CD8-positive, alpha-beta memory T cell (primary cell): ENCODE results near the gene GNPTG. TPM values are rescaled to one million over a fixed set of nuclear protein-coding genes. Genes with fewer than 3 reads are reported as not detected.

ENCODE experiments used
- CTCF ChIA-PET: fragments of 350-600 bp; sonication (Branson Sonifier 250); formaldehyde crosslinking; loops from one replicate; lab custom pipeline; 2021; ENCODE audit warnings: antibody characterized with exemption; lab: Charles Lee
- POLR2A ChIA-PET: fragments of 350-600 bp; sonication (Branson Sonifier 250); formaldehyde crosslinking; loops from one replicate; lab custom pipeline; 2021; ENCODE audit warnings: antibody characterized with exemption; lab: Charles Lee
- DNase-seq, 5 donors: peaks; one replicate each; pipeline versions ENCODE4 v3.0.0 to v3.0.0-alpha.2; 2020 to 2022; ENCODE audit warnings: mixed read lengths in 1 of 5
- H3K27ac ChIP-seq: one replicate; pipeline ENCODE4 v1.7.0; 2013; ENCODE audit warnings: low read depth, mild to moderate bottlenecking, low read length, moderate library complexity
- H3K27me3 ChIP-seq: 2 replicates; pipeline ENCODE4 v1.7.0; 2013; ENCODE audit warnings: low read length, mild to moderate bottlenecking; ENCODE audit not compliant: insufficient read depth, poor library complexity, severe bottlenecking
- H3K36me3 ChIP-seq: 2 replicates; pipeline ENCODE4 v1.7.0; 2013; ENCODE audit warnings: mild to moderate bottlenecking, low read length, moderate library complexity; ENCODE audit not compliant: insufficient read depth
- H3K4me1 ChIP-seq: 2 replicates; pipeline ENCODE4 v1.7.0; 2013; ENCODE audit warnings: mild to moderate bottlenecking, low read length, moderate library complexity; ENCODE audit not compliant: insufficient read depth
- H3K4me3 ChIP-seq: 2 replicates; pipeline ENCODE4 v1.7.0; 2013; ENCODE audit warnings: mild to moderate bottlenecking, low read length
- H3K9me3 ChIP-seq: 2 replicates; pipeline ENCODE4 v1.7.0; 2013; ENCODE audit warnings: mild to moderate bottlenecking, low read length
- H3K27ac Mint-ChIP-seq, 8 donors: one replicate each; pipeline ENCODE4 v1.8.0; 2020 to 2021; ENCODE audit warnings: mixed read lengths in 8 of 8, mild to moderate bottlenecking in 6 of 8, inconsistent platforms in 3 of 8, moderate library complexity in 3 of 8
- H3K27me3 Mint-ChIP-seq, 2 donors: one replicate each; pipeline ENCODE4 v1.8.0; 2020 to 2021; ENCODE audit warnings: mixed read lengths in 2 of 2, mild to moderate bottlenecking in 1 of 2, moderate library complexity in 1 of 2
- H3K36me3 Mint-ChIP-seq, 3 donors: one replicate each; pipeline ENCODE4 v1.8.0; 2020 to 2021; ENCODE audit warnings: mixed read lengths in 3 of 3, inconsistent platforms in 1 of 3, mild to moderate bottlenecking in 1 of 3
- H3K4me1 Mint-ChIP-seq, 3 donors: one replicate each; pipeline ENCODE4 v1.8.0; 2020 to 2021; ENCODE audit warnings: mixed read lengths in 3 of 3, inconsistent platforms in 1 of 3, mild to moderate bottlenecking in 1 of 3
- H3K4me3 Mint-ChIP-seq, 7 donors: one replicate each; pipeline ENCODE4 v1.8.0; 2020 to 2021; ENCODE audit warnings: mixed read lengths in 7 of 7, mild to moderate bottlenecking in 6 of 7, moderate library complexity in 4 of 7, inconsistent platforms in 2 of 7
- H3K9me3 Mint-ChIP-seq, 5 donors: one replicate each; pipeline ENCODE4 v1.8.0; 2020 to 2022; ENCODE audit warnings: mixed read lengths in 5 of 5, mild to moderate bottlenecking in 3 of 5, moderate library complexity in 2 of 5, inconsistent platforms in 1 of 5
- polyA plus RNA-seq: library from polyadenylated mRNA; unstranded; fragments of 300-500 nt; fragmentation: Illumina TruSeq; gene quantifications from one replicate; pipeline ENCODE4 v1.2.3, GENCODE V29; 2021
- total RNA-seq, 2 experiments: library from RNA; stranded (reverse); gene quantifications; one replicate each; pipeline ENCODE4 v1.2.3, GENCODE V29; 2021

GNPTG gene
- total and polyA plus RNA-seq, 3 experiments from 2014 or later: 32.3 to 63.3 (median 34.4) TPM

- POLR2A ChIA-PET: no interaction called here
- H3K4me3 Mint-ChIP-seq: peak overlapping the region in 2 of 7 donors; percentile 3 to 10
- Histone ChIP-seq H3K36me3 (no peaks in the 10 kb centered on the region), H3K9me3 (no peaks in the 10 kb centered on the region), H3K4me3 (no peak overlapping the region), H3K27ac (peak overlapping the region; percentile 59), H3K4me1 (peaks cover 9% of the 10 kb centered on the region), H3K27me3 (no peaks in the 10 kb centered on the region)
- no peaks in the 10 kb centered on the region for H3K27me3 Mint-ChIP-seq
- peaks cover 0 to 38% (median 3%) of the 10 kb centered on the region in 3 donors for H3K36me3 Mint-ChIP-seq
- H3K9me3 Mint-ChIP-seq: no peaks in the 10 kb centered on the region
- CTCF ChIA-PET: interaction anchor here (4.2 kb wide), 1 partner anchor 13 kb away, joined by 18 read pairs; no protein-coding TSS in a partner anchor
- peak overlapping the region in 3 of 8 donors; percentile 58 to 67 (median 63) for H3K27ac Mint-ChIP-seq
- DNase-seq: no peak
- peaks cover 11 to 23% (median 14%) of the 10 kb centered on the region in 3 donors for H3K4me1 Mint-ChIP-seq
These were observed 25.8 kb downstream of the GNPTG start for GRCh38 chr16:1377406-1378010.

GRCh38 chr16:1378087-1378803 is 26.5 kb downstream of the GNPTG start:
- Histone ChIP-seq H3K4me3 (no peak overlapping the region), H3K27me3 (no peaks in the 10 kb centered on the region), H3K9me3 (no peaks in the 10 kb centered on the region), H3K4me1 (peaks cover 9% of the 10 kb centered on the region), H3K36me3 (no peaks in the 10 kb centered on the region), H3K27ac (peak overlapping the region; percentile 59)
- H3K9me3 Mint-ChIP-seq: no peaks in the 10 kb centered on the region
- peaks cover 0 to 41% (median 3%) of the 10 kb centered on the region in 3 donors for H3K36me3 Mint-ChIP-seq
- CTCF ChIA-PET: interaction anchor here (0.6 to 4.2 kb wide), 4 partner anchors 14 to 434 kb away, joined by 3 to 18 read pairs (median 4); no protein-coding TSS in a partner anchor
- peaks cover 0 to 1% of the 10 kb centered on the region in 2 donors for H3K27me3 Mint-ChIP-seq
- DNase-seq: no peak
- peaks cover 11 to 23% (median 14%) of the 10 kb centered on the region in 3 donors for H3K4me1 Mint-ChIP-seq
- POLR2A ChIA-PET: no interaction called here
- peak overlapping the region; percentile 10 to 78 (median 59) for H3K4me3 Mint-ChIP-seq
- peak overlapping the region in 5 of 8 donors; percentile 27 to 94 (median 48) for H3K27ac Mint-ChIP-seq

- no peak overlapping the region for H3K4me3 ChIP-seq
- POLR2A ChIA-PET: no interaction called here
- peak overlapping the region in 7 of 8 donors; percentile 44 to 94 (median 67) for H3K27ac Mint-ChIP-seq
- no peaks in the 10 kb centered on the region for H3K27me3 ChIP-seq
- peak overlapping the region; percentile 59 for H3K27ac ChIP-seq
- CTCF ChIA-PET: interaction anchor here (0.5 to 4.2 kb wide), 4 partner anchors 15 to 77 kb away, joined by 3 to 18 read pairs (median 4); no protein-coding TSS in a partner anchor
- H3K4me1 Mint-ChIP-seq: peaks cover 11 to 23% (median 14%) of the 10 kb centered on the region in 3 donors
- no peaks in the 10 kb centered on the region for H3K36me3 ChIP-seq
- peak overlapping the region; percentile 19 to 78 (median 63) for H3K4me3 Mint-ChIP-seq
- H3K27me3 Mint-ChIP-seq: peaks cover 0 to 1% of the 10 kb centered on the region in 2 donors
- peaks cover 9% of the 10 kb centered on the region for H3K4me1 ChIP-seq
- H3K9me3 ChIP-seq: no peaks in the 10 kb centered on the region
- DNase-seq: peak in 4 of 5 donors; percentile 49 to 75 (median 63)
- peaks cover 0 to 44% (median 3%) of the 10 kb centered on the region in 3 donors for H3K36me3 Mint-ChIP-seq
- no peaks in the 10 kb centered on the region for H3K9me3 Mint-ChIP-seq
These were observed 27.1 kb downstream of the GNPTG start for GRCh38 chr16:1378804-1379303.

GRCh38 chr16:1379304-1380076 is 27.8 kb downstream of the GNPTG start:
- POLR2A ChIA-PET: no interaction called here
- Mint-ChIP-seq H3K9me3 (no peaks in the 10 kb centered on the region), H3K4me3 (peak overlapping the region; percentile 42 to 87 (median 76)), H3K27me3 (peaks cover 0 to 1% of the 10 kb centered on the region in 2 donors), H3K36me3 (peaks cover 0 to 42% (median 3%) of the 10 kb centered on the region in 3 donors), H3K27ac (peak overlapping the region in 7 of 8 donors; percentile 29 to 82 (median 76)), H3K4me1 (peaks cover 11 to 23% (median 14%) of the 10 kb centered on the region in 3 donors)
- H3K36me3 ChIP-seq: no peaks in the 10 kb centered on the region
- H3K27me3 ChIP-seq: no peaks in the 10 kb centered on the region
- peaks cover 9% of the 10 kb centered on the region for H3K4me1 ChIP-seq
- no peaks in the 10 kb centered on the region for H3K9me3 ChIP-seq
- CTCF ChIA-PET: interaction anchor here (0.5 to 4.2 kb wide), 3 partner anchors 15 to 78 kb away, joined by 3 to 18 read pairs (median 6); no protein-coding TSS in a partner anchor
- H3K27ac ChIP-seq: peak overlapping the region; percentile 59
- no peak overlapping the region for H3K4me3 ChIP-seq
- DNase-seq: peak; percentile 57 to 78 (median 59)

- H3K4me3 Mint-ChIP-seq: peak overlapping the region; percentile 42 to 87 (median 76)
These were observed 28.5 kb downstream of the GNPTG start for GRCh38 chr16:1380195-1380594.

GRCh38 chr16:1381612-1382406 is 30.1 kb downstream of the GNPTG start:
- ChIA-PET CTCF (no interaction called here), POLR2A (no interaction called here)

More at GRCh38 chr16:1380195-1380594, 28.5 kb downstream of the GNPTG start:
- Mint-ChIP-seq H3K36me3 (peaks cover 0 to 45% (median 3%) of the 10 kb centered on the region in 3 donors), H3K4me1 (peaks cover 11 to 23% (median 14%) of the 10 kb centered on the region in 3 donors), H3K27me3 (peaks cover 0 to 1% of the 10 kb centered on the region in 2 donors), H3K9me3 (no peaks in the 10 kb centered on the region), H3K27ac (peak overlapping the region in 7 of 8 donors; percentile 29 to 82 (median 76))
- Histone ChIP-seq H3K4me3 (no peak overlapping the region), H3K4me1 (peaks cover 9% of the 10 kb centered on the region), H3K36me3 (no peaks in the 10 kb centered on the region), H3K9me3 (no peaks in the 10 kb centered on the region), H3K27me3 (no peaks in the 10 kb centered on the region), H3K27ac (no peak overlapping the region)
- CTCF ChIA-PET: interaction anchor here (4.2 kb wide), 1 partner anchor 16 kb away, joined by 18 read pairs; no protein-coding TSS in a partner anchor
- POLR2A ChIA-PET: no interaction called here
- DNase-seq: no peak

More at GRCh38 chr16:1381612-1382406, 30.1 kb downstream of the GNPTG start:
- Mint-ChIP-seq H3K4me1 (peaks cover 11 to 23% (median 11%) of the 10 kb centered on the region in 3 donors), H3K27me3 (peaks cover 0 to 1% of the 10 kb centered on the region in 2 donors), H3K4me3 (peak overlapping the region in 1 of 7 donors; percentile 10), H3K36me3 (peaks cover 0 to 44% (median 3%) of the 10 kb centered on the region in 3 donors), H3K27ac (no peak overlapping the region), H3K9me3 (no peaks in the 10 kb centered on the region)
- Histone ChIP-seq H3K36me3 (no peaks in the 10 kb centered on the region), H3K4me1 (peaks cover 9% of the 10 kb centered on the region), H3K27me3 (no peaks in the 10 kb centered on the region), H3K27ac (no peak overlapping the region), H3K9me3 (no peaks in the 10 kb centered on the region), H3K4me3 (no peak overlapping the region)
- no peak for DNase-seq
